Calu3 (cell line): ENCODE data around the gene JARID2. TPM values are rescaled to one million over a fixed set of nuclear protein-coding genes. Genes with fewer than 3 reads are reported as not detected.

Experiments used
- BruUV-seq: library from RNA; stranded (reverse); fragments of 400-500 nt; replicated peaks from 2 replicates; lab custom pipeline; 2021; lab: Mats Ljungman, UMichigan
- CTCF ChIA-PET: fragments of 300-600 bp; sonication (Branson Sonifier 250); formaldehyde crosslinking; loops from one replicate; lab custom pipeline; 2022; ENCODE audit warnings: antibody characterized with exemption; lab: Charles Lee
- DNase-seq: peaks from one replicate; pipeline ENCODE4 v3.0.0; 2022
- H3K27ac Mint-ChIP-seq: one replicate; pipeline ENCODE4 v1.8.0; 2022; ENCODE audit warnings: mixed read lengths; ENCODE audit not compliant: unreplicated experiment
- H3K27me3 Mint-ChIP-seq: one replicate; pipeline ENCODE4 v1.8.0; 2022; ENCODE audit warnings: mixed read lengths; ENCODE audit not compliant: unreplicated experiment
- H3K36me3 Mint-ChIP-seq: one replicate; pipeline ENCODE4 v1.8.0; 2022; ENCODE audit warnings: mild to moderate bottlenecking, moderate library complexity, mixed read lengths; ENCODE audit not compliant: insufficient read depth, unreplicated experiment
- H3K4me1 Mint-ChIP-seq: one replicate; pipeline ENCODE4 v1.8.0; 2022; ENCODE audit warnings: mild to moderate bottlenecking, low read depth, mixed read lengths; ENCODE audit not compliant: unreplicated experiment
- H3K4me3 Mint-ChIP-seq: one replicate; pipeline ENCODE4 v1.8.0; 2022; ENCODE audit warnings: mild to moderate bottlenecking, low read depth, moderate library complexity, mixed read lengths; ENCODE audit not compliant: unreplicated experiment
- H3K9me3 Mint-ChIP-seq: one replicate; pipeline ENCODE4 v1.8.0; 2022; ENCODE audit warnings: low read depth, mixed read lengths; ENCODE audit not compliant: unreplicated experiment
- intact Hi-C: fragments of 100-400 bp; cut with micrococcal nuclease; formaldehyde crosslinking; loops from one replicate; pipeline ENCODE4 v1.10.0; 2022; ENCODE audit not compliant: unreplicated experiment
- total RNA-seq: library from RNA; stranded (reverse); gene quantifications from 2 replicates; pipeline ENCODE4 v1.2.3, GENCODE V29; 2022
- TF ChIP-seq, protein P1 (sequence below): fragments of 200-600 bp; IDR thresholded peaks from one replicate; pipeline ENCODE4 v1.8.0; 2022; ENCODE audit warnings: antibody characterized with exemption; ENCODE audit not compliant: unreplicated experiment

The JARID2 gene
- total RNA-seq, 1 experiment from 2014 or later, result 9.4 TPM

DNA sequence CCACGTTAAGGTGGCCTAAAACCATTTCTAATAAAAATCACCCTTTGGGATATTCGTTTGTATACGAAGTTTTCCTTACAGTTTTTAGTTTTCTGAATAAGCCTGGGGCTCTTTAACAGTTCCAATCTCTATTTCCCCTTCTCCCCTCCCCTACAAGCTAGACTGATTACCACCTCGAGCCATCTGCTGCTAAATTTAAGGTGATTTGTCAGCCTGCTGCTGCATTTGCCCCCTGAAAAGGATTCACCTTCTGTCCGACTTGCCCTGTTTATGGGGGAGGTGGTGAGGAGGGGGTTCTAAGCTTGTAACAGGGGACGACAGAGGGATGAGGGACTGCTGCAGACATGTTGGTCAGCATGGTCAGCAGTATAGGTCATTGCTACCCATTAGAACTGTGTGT is 146.3 kb downstream of the JARID2 start:
- BruUV-seq, result no TSS peak
- no peak overlapping the region for H3K27ac Mint-ChIP-seq
- TF ChIP-seq, protein P1, sequence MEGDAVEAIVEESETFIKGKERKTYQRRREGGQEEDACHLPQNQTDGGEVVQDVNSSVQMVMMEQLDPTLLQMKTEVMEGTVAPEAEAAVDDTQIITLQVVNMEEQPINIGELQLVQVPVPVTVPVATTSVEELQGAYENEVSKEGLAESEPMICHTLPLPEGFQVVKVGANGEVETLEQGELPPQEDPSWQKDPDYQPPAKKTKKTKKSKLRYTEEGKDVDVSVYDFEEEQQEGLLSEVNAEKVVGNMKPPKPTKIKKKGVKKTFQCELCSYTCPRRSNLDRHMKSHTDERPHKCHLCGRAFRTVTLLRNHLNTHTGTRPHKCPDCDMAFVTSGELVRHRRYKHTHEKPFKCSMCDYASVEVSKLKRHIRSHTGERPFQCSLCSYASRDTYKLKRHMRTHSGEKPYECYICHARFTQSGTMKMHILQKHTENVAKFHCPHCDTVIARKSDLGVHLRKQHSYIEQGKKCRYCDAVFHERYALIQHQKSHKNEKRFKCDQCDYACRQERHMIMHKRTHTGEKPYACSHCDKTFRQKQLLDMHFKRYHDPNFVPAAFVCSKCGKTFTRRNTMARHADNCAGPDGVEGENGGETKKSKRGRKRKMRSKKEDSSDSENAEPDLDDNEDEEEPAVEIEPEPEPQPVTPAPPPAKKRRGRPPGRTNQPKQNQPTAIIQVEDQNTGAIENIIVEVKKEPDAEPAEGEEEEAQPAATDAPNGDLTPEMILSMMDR, result no peak
- H3K36me3 Mint-ChIP-seq, result peaks cover 4% of the 10 kb centered on the region
- no peak for DNase-seq
- no peak overlapping the region for H3K4me3 Mint-ChIP-seq
- no peaks in the 10 kb centered on the region for H3K27me3 Mint-ChIP-seq
- intact Hi-C loops, result loop anchor here (5.0 kb wide), 1 partner anchor 70 kb away; no protein-coding TSS in a partner anchor
- no peaks in the 10 kb centered on the region for H3K9me3 Mint-ChIP-seq
- peaks cover 7% of the 10 kb centered on the region for H3K4me1 Mint-ChIP-seq
- CTCF ChIA-PET, result no interaction called here

DNA sequence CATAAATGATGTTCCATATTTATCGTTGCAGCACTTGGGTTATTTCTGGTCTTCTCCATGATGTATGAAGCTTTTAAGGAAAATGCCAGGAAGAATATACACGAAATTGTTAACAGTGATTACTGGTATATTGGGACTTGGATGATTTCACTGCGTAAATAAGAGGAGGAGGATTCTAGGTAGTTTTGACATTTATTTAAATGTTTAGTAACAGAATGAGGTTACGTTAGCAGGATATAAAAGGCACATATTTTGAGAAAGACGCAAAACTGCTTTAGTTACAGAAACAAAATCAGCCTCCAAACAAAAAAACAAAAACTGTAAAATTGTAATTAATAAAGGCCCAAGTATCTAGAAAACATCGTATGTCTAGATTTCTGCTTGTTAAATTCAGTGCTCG is 147.7 kb downstream of the JARID2 start:
- Mint-ChIP-seq H3K4me1 (peaks cover 7% of the 10 kb centered on the region), H3K27me3 (no peaks in the 10 kb centered on the region), H3K4me3 (no peak overlapping the region), H3K9me3 (no peaks in the 10 kb centered on the region), H3K36me3 (peaks cover 4% of the 10 kb centered on the region), H3K27ac (no peak overlapping the region)
- no peak for DNase-seq
- CTCF ChIA-PET, result no interaction called here
- TF ChIP-seq, protein P1, result no peak
- intact Hi-C loops, result loop anchor here (5.0 kb wide), 1 partner anchor 71 kb away; no protein-coding TSS in a partner anchor
- no TSS peak for BruUV-seq

DNA sequence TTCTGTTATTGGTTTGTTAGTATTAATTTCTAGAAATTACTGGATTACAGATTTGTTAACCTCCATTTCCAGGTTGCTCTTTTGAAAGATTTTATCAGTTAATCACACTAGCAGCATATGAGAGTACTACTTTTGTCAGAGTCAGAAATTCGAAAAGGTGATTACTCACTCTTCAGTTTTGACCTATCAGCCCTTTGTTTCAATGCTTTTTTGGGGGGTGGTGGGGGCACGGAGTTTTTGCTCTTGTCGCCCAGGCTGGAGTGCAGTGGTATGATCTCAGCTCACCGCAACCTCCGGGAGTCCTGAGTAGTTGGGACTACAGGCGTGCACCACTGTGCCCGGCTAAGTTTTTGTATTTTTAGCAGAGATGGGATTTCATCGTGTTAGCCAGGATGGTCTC is 149.2 kb downstream of the JARID2 start:
- Mint-ChIP-seq H3K4me3 (no peak overlapping the region), H3K4me1 (peaks cover 7% of the 10 kb centered on the region), H3K9me3 (no peaks in the 10 kb centered on the region), H3K27ac (no peak overlapping the region), H3K27me3 (no peaks in the 10 kb centered on the region), H3K36me3 (peaks cover 4% of the 10 kb centered on the region)
- CTCF ChIA-PET, result interaction anchor here (0.8 kb wide), 1 partner anchor 30 kb away, joined by 5 read pairs; no protein-coding TSS in a partner anchor
- no peak for DNase-seq
- BruUV-seq, result no TSS peak
- TF ChIP-seq, protein P1, result no peak
- intact Hi-C loops, result no loop called here

DNA sequence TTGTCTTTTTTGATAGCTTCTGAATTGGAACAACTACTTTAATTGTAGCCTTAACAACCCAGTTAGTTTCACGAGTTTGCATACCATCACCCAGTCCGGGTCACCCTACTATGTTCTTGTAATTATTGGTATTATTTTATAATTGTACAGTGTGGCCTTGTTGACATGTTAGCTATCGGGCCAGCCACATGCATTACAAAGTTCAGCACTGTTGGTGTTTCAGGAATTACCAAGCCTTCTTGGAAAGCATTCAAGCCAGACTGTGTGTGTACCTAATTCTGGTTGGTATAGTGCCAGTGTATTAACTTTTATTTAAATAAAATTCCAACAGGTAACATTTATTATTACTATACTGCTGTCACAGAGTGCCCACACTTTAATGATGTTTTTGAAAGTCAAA is 150.9 kb downstream of the JARID2 start:
- no peaks in the 10 kb centered on the region for H3K27me3 Mint-ChIP-seq
- H3K4me3 Mint-ChIP-seq, result no peak overlapping the region
- TF ChIP-seq, protein P1, result no peak
- no peaks in the 10 kb centered on the region for H3K9me3 Mint-ChIP-seq
- intact Hi-C loops, result no loop called here
- DNase-seq, result no peak
- no TSS peak for BruUV-seq
- peaks cover 3% of the 10 kb centered on the region for H3K4me1 Mint-ChIP-seq
- CTCF ChIA-PET, result no interaction called here
- H3K27ac Mint-ChIP-seq, result no peak overlapping the region
- H3K36me3 Mint-ChIP-seq, result no peaks in the 10 kb centered on the region
